ENCODE results near the gene GSTA1.
"Not testable (repeated sequence)": the region's sequence is repeated elsewhere in the genome, so short reads cannot be mapped to it uniquely, and the experiment has no call there.

GSTA1 gene

DNA sequence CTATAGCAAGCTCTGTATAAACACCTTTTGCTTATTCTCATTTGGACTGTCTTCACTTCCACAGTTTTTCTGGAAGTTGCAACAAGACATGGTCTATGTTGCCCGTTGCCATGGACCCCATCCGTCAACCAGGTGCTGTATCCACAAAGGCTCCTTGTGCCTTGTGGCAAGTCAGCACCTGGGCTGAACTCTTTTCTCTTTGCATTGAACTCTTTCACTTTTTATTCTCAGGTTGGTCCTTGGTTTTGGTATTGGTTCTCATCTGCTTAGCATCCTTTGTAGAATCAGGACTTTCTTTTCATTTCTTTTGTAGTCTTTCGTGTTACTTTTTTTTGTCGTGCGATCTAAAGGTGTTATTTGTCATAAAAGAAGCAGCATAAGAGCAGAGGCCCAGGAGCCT is 5.0 kb upstream of the GSTA1 start:
- TF ChIP-seq, protein P1, sequence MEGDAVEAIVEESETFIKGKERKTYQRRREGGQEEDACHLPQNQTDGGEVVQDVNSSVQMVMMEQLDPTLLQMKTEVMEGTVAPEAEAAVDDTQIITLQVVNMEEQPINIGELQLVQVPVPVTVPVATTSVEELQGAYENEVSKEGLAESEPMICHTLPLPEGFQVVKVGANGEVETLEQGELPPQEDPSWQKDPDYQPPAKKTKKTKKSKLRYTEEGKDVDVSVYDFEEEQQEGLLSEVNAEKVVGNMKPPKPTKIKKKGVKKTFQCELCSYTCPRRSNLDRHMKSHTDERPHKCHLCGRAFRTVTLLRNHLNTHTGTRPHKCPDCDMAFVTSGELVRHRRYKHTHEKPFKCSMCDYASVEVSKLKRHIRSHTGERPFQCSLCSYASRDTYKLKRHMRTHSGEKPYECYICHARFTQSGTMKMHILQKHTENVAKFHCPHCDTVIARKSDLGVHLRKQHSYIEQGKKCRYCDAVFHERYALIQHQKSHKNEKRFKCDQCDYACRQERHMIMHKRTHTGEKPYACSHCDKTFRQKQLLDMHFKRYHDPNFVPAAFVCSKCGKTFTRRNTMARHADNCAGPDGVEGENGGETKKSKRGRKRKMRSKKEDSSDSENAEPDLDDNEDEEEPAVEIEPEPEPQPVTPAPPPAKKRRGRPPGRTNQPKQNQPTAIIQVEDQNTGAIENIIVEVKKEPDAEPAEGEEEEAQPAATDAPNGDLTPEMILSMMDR (IDR thresholded peaks at IDR 0.05; ENCODE audit: extremely low read depth, missing control alignments): no peak
- no peak for DNase-seq (ENCODE audit: low spot score)

DNA sequence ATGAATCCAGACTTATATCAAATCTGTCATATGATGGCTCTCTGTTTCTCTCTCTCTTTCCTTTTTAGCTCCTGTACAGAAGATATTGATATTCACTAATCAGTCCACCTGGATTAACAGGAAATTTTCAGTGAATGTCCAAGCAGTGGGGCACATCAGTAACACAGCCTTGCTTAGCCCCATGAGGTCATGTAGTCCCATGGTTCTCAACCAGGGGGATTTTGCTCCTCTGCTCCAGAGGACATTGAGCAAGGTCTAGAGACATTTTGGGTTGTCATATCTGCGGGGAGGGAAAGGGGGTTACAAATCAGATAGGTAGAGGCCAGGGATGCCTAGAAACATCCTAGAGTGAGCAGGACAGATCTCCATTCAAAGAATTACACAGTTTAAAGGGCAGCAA is 810 bp downstream of the GSTA1 start:
- DNase-seq (ENCODE audit: low spot score): no peak
- TF ChIP-seq, protein P1 (IDR thresholded peaks at IDR 0.05; ENCODE audit: extremely low read depth, missing control alignments): no peak

DNA sequence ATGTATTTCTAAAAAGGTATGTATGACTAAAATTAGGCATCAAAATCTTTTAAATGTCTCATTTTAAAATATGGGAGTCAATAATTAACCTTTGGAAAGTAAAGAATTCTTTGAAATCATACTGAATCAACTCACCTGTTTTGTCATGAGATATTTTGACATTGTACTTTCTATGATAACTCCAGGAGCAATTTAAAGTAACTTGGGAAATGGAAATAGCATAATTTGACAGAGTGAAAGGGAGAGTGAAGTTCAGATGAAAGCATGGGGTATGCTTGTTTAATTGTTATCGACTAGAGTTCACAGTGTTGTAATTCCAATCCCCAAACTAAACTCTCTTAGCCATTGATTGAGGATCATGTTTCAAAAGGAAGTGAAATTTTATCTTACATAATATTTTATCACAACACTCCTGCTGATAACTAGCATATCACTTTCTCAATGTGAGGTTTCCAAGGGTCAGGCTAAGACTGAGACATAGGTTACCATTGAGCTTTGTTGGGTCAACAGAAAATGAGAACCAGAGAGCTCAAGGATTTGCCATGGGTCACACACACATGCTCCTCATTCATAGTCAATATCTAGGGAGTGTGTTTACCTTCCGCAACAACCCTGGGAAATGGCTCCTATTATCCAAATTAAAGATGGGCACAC is 2.3 kb downstream of the GSTA1 start:
- DNase-seq (ENCODE audit: low spot score): no peak
- TF ChIP-seq, protein P1 (IDR thresholded peaks at IDR 0.05; ENCODE audit: extremely low read depth, missing control alignments): no peak

DNA sequence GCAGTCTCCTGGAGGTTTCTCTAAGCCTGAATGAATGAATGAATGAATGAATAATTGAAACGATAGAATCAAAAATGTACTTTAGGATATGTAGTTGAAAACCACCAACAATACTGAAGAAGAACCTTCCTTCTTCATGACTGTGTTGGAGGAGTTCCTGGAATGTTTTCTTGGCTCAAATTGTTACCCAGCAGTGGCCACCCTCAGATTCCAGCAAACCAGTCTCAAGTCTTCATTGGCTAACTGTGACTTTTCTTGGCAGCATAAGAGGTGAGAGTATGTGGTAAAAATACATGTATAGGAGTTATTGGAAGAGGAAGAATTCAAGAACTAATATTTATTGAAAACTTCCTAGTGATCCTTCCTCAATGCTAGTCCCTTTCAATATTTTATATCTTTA is 4.3 kb downstream of the GSTA1 start:
- not testable (repeated sequence) for DNase-seq (ENCODE audit: low spot score)

DNA sequence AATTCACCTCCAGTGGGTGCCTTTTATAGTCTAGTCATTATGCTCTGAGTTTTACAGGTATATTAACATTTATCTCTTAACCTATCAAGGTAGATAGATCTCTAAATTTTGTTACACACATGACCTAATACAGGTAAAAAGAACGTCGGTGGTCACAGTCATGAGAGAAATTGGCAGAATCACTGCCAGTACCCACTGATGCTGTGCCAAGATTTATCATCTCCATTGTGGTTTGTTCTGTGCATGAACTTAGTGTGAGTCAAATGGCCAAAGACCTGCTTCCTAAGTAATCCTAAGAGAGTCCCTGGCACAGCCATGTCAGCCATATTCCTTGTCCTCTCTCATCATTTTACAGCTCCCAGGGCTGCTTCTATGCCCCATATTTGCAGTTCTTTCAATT is 9.2 kb downstream of the GSTA1 start:
- not testable (repeated sequence) for DNase-seq (ENCODE audit: low spot score)

DNA sequence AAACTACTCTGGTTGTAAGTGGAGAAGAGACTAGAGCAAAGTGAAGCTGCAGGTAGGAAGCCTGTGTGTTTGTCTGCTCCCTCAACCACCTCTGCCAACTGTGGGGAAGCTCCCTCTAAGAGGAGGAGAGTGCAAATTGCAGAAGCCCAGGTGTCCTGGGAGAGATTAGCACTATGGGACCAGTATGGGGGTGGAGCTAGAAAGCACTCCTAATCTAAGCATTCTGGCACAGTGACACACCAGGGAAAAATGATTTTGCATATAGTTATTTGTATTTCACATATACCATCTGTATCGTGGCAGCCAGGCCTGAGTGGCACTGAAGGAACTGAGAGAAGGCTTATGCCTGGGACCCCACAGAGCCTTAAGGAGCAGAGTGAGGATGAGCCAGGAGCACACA is 12.8 kb downstream of the GSTA1 start:
- TF ChIP-seq, protein P1 (IDR thresholded peaks at IDR 0.05; ENCODE audit: extremely low read depth, missing control alignments): no peak
- DNase-seq (ENCODE audit: low spot score): no peak

DNA sequence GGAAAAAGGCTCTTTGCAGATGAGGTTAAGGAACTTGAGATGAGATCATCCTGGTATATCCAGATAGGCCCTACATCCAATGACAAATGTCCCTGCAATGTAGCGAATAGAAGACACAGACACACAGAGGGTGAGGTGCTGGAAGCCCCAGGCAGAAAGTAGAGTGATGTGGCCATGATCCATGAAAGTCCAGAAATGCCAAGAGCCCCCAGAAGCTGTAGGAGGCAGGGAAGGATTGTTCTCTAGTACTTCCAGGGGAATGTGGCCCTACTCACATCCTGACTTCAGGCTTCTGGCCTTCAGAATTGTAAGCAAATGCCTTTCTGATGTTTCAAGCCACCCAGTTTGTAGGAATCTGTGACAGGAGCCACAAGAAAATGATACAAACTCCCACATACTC is 14.0 kb downstream of the GSTA1 start:
- not testable (repeated sequence) for DNase-seq (ENCODE audit: low spot score)

DNA sequence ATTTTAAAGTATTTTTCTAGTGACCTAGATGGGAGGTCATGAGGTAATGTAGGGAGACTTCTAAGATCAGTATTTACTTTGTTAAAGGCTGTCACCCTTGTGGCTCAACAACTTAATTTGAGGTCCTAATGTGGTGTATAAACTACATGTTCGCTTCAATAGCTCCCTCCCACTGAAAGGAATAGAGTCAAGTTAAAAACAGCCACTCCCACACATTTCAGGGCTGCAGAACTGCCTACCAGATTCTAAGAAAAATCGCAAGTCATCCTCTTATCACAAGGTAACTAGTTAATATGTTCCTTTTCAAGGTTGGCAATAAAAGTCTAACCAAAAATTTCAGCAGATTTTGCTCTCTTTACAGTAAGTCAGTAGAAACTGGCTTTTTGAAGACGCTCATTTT is 15.1 kb downstream of the GSTA1 start:
- no peak for DNase-seq (ENCODE audit: low spot score)
- TF ChIP-seq, protein P1 (IDR thresholded peaks at IDR 0.05; ENCODE audit: extremely low read depth, missing control alignments): no peak

DNA sequence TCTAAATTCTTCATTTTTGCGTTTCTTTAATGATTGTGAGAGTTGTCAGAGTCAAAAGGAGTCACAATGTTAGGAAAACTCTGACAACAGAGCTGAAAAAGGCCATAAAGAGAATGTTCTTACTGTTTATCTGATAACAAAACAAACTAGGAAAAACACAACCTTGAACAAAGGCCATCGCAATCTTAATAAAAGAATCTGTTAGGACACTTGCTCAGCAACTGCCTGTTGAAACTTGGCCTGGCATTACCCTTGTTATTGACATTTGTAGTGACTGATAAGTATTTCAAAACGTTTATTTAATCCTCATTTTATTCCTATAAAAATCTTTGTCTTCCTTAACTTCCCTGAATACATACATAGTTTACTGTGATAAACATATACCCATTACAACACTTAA is 15.7 kb downstream of the GSTA1 start:
- DNase-seq (ENCODE audit: low spot score): no peak
- TF ChIP-seq, protein P1 (IDR thresholded peaks at IDR 0.05; ENCODE audit: extremely low read depth, missing control alignments): no peak

All from GM20000 (cell line).